ENCODE results near the gene SLC7A1.

Gene SLC7A1

GRCh38 chr13:29562786-29563438 is 32.6 kb downstream of the SLC7A1 start:
- no peak for DNase-seq (ENCODE audit: low read depth in 2 of 2, low spot score in 1 of 2)

DNA sequence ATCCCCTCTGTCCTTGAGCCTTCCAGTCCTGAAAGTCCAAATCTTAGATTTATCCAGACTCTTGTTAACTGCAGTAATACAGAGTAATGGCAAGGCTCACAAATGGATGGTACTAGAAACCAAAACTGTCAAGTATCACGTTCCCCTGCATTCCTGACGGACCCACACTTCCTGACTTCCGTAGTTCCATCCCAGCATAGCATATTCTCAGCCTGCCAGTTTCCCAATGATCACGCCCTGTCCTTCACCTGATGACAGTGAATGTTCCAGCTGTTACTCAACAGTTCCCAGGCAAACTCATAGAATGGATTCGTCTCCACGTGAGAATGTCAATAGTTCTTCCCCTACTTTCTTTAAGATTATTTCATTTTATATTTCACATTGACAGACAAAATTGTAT is 33.6 kb downstream of the SLC7A1 start:
- no peak for DNase-seq (ENCODE audit: low read depth in 2 of 2, low spot score in 1 of 2)

GRCh38 chr13:29556742-29557141 is 38.7 kb downstream of the SLC7A1 start:
- no peak for DNase-seq (ENCODE audit: low read depth in 2 of 2, low spot score in 1 of 2)

DNA sequence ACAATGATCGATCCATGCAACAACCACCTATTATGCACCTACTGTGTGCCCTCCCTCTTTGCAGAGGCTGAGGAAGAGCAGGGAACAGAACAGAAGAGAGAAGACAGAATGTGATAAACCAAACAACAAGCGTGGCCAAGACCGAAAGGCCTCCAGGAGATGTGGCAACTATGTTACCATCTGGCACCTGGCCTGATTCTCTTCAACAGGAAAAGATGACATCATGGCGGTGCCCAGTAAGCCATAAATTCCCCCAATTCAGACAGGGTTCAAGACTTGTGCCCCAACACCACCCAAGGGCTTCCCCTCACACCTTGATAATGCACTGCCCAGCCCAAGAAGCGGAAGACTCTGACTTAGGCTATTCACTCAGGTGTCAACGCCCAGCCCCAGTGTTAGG is 44.3 kb downstream of the SLC7A1 start:
- no peak for DNase-seq (ENCODE audit: low read depth in 2 of 2, low spot score in 1 of 2)

GRCh38 chr13:29550430-29550988 is 45.0 kb downstream of the SLC7A1 start:
- no peak for DNase-seq (ENCODE audit: low read depth in 2 of 2, low spot score in 1 of 2)

- no peak for DNase-seq (ENCODE audit: low read depth in 2 of 2, low spot score in 1 of 2)
Measured at GRCh38 chr13:29548722-29549121, 46.8 kb downstream of the SLC7A1 start.

GRCh38 chr13:29547153-29547552 is 48.3 kb downstream of the SLC7A1 start:
- DNase-seq (ENCODE audit: low read depth in 2 of 2, low spot score in 1 of 2) = no peak

DNA sequence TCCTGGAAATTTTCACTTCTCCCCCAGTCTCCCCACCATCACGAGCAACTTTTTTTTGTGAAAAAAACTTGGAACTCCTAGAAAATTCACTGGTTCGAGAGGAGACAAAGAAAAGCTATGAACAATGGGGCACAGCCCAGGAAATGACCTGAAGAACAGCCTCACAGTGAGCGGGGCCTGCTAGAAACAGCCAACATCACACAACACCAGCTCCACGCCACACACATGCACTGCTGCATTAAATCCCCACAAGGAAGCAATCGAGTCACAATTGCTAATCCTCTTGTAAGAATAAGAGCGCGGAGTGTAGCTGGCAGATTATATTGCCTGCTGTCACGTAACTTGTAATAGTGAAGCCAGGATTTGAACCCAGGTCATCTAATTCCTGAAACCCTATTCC is 48.8 kb downstream of the SLC7A1 start:
- DNase-seq (ENCODE audit: low read depth in 2 of 2, low spot score in 1 of 2) = no peak

GRCh38 chr13:29545988-29546387 is 49.5 kb downstream of the SLC7A1 start:
- DNase-seq (ENCODE audit: low read depth in 2 of 2, low spot score in 1 of 2) = no peak

- no peak for DNase-seq (ENCODE audit: low read depth in 2 of 2, low spot score in 1 of 2)
Measured at GRCh38 chr13:29543230-29544215, 52.0 kb downstream of the SLC7A1 start.

GRCh38 chr13:29542381-29542780 is 53.1 kb downstream of the SLC7A1 start:
- DNase-seq (ENCODE audit: low read depth in 2 of 2, low spot score in 1 of 2) = no peak

- no peak for DNase-seq (ENCODE audit: low read depth in 2 of 2, low spot score in 1 of 2)
Measured at GRCh38 chr13:29541400-29541799, 54.1 kb downstream of the SLC7A1 start.

GRCh38 chr13:29540799-29541198 is 54.7 kb downstream of the SLC7A1 start:
- DNase-seq (ENCODE audit: low read depth in 2 of 2, low spot score in 1 of 2) = no peak

DNA sequence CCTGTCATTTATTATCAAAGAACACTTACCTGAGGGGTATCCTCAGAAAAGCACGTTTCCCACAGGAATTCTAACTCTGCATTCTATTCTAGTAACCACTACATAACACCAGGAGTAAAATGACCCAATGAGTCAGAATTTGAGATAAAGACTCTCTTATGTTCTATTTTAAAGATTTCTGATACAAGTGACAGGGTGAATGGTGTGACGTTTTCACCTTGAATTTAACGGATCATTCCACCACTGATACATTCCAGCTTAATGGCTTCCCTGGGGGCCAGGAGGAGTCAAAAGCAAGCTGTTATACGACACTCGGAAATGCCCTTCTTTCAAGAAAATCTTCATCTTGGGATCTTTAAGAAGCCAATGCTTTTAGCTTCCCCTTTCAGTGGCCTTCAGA is 55.2 kb downstream of the SLC7A1 start:
- DNase-seq (ENCODE audit: low read depth in 2 of 2, low spot score in 1 of 2) = no peak

DNA sequence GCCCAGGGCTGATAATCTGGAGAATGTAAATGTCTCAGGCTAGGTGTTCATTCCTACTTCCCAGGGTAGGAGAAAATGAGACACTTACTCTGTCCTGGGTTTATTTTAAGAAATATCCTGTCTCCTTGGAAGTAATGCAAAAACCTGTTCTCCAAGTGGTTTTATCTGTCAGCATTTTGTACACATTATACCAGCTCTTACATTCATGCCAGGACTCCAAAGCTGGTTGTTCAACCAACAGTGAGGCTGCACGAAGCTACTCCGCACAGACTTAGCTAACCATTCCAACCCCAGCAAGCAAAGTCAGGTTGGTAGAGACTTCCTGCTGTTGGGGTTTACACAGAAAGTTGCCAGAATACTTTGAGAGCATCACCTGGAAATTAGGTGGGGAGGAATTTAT is 55.6 kb downstream of the SLC7A1 start:
- no peak for DNase-seq (ENCODE audit: low read depth in 2 of 2, low spot score in 1 of 2)

GRCh38 chr13:29538652-29539040 is 56.8 kb downstream of the SLC7A1 start:
- no peak for DNase-seq (ENCODE audit: low read depth in 2 of 2, low spot score in 1 of 2)

DNA sequence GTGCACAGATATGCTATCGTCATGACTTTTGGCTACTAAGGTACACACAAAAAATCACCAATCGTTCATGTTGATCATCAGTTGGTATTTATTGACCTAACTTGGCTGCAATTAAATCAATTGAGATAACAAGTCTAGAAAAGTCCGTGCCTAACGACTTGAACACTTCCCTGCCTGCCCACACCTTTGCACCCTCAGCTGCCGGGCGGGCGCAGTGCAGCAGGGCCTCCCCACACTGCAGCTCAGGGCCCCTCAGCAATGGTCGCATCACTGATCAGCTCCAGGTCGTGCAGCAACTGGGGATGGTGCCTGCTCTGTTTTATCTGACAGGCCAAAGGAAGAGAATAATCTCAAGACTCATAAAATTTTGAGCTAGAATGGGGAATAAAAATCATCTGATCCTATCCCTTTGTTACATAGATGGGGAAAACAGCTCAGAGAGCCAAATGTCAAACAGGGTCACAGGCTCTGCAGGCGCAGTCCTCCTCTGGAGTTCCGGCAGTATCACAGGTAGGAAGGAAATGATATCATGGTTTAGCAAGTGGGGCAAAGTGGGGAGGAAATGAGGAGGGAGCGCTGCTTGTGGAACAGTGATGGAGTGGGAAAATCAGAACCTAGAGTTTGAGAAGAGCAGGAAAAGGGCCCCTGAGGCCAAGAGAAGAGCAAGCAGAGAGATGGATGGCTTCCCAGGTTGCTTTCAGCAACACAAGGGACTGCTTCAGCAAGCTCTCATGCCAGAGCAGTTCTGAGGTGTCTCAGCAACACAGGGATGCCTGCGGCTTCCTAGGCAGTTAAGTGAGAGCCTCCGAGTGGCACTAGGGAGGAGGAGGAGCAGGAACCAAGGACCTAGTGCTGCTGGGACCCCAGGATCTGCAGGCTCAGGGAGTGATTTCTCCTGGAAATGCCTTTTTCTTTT is 57.5 kb downstream of the SLC7A1 start:
- DNase-seq (ENCODE audit: low read depth in 2 of 2, low spot score in 1 of 2) = no peak

- DNase-seq (ENCODE audit: low read depth in 2 of 2, low spot score in 1 of 2) = no peak
Measured at GRCh38 chr13:29536853-29537252, 58.6 kb downstream of the SLC7A1 start.

- DNase-seq (ENCODE audit: low read depth in 2 of 2, low spot score in 1 of 2) = no peak
Measured at GRCh38 chr13:29535663-29536655, 59.5 kb downstream of the SLC7A1 start.

- no peak for DNase-seq (ENCODE audit: low read depth in 2 of 2, low spot score in 1 of 2)
Measured at GRCh38 chr13:29534083-29534482, 61.4 kb downstream of the SLC7A1 start.
